ENCODE measurements around the gene GRM7.

The GRM7 gene

GRCh38 chr3:7607676-7608075, 746.8 kb downstream of the GRM7 start:
- H3K36me3 ChIP-seq, result no peaks in the 10 kb centered on the region
- no peak overlapping the region for H3K27ac ChIP-seq
- H3K9me3 ChIP-seq (ENCODE audit: severe bottlenecking), result no peaks in the 10 kb centered on the region
- no peak for DNase-seq
- no peak overlapping the region for H3K4me3 ChIP-seq (ENCODE audit: low read depth, low read length)
- H3K27me3 ChIP-seq (ENCODE audit: insufficient read depth, low read depth, severe bottlenecking), result no peaks in the 10 kb centered on the region
- TF ChIP-seq, protein P1, sequence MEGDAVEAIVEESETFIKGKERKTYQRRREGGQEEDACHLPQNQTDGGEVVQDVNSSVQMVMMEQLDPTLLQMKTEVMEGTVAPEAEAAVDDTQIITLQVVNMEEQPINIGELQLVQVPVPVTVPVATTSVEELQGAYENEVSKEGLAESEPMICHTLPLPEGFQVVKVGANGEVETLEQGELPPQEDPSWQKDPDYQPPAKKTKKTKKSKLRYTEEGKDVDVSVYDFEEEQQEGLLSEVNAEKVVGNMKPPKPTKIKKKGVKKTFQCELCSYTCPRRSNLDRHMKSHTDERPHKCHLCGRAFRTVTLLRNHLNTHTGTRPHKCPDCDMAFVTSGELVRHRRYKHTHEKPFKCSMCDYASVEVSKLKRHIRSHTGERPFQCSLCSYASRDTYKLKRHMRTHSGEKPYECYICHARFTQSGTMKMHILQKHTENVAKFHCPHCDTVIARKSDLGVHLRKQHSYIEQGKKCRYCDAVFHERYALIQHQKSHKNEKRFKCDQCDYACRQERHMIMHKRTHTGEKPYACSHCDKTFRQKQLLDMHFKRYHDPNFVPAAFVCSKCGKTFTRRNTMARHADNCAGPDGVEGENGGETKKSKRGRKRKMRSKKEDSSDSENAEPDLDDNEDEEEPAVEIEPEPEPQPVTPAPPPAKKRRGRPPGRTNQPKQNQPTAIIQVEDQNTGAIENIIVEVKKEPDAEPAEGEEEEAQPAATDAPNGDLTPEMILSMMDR (IDR thresholded peaks at IDR 0.05; ENCODE audit: low read depth, low read length), result no peak

DNA sequence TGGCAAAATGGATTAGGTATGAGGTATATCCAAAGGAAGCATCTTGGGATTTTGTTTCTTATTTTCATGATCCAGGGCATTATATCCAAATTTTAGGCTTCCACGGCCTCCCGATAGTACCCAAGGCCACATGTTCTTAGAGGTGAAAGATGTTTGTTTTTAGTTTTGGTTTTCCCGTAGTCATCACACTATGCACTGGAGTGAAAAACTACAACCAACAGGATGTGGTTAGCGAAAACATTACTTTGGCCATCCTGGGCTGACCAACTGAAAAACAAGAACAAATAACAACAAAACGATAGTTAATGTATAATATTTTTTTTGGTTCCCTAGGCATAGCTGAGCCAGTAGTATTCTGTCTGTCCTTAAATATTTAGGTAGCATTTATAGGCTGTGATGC, 749.7 kb downstream of the GRM7 start:
- Histone ChIP-seq H3K4me3 (ENCODE audit: low read depth, low read length) (no peak overlapping the region), H3K27me3 (ENCODE audit: insufficient read depth, low read depth, severe bottlenecking) (no peaks in the 10 kb centered on the region), H3K27ac (no peak overlapping the region), H3K36me3 (no peaks in the 10 kb centered on the region), H3K9me3 (ENCODE audit: severe bottlenecking) (no peaks in the 10 kb centered on the region)
- no peak for DNase-seq
- TF ChIP-seq, protein P1 (IDR thresholded peaks at IDR 0.05; ENCODE audit: low read depth, low read length), result no peak

DNA sequence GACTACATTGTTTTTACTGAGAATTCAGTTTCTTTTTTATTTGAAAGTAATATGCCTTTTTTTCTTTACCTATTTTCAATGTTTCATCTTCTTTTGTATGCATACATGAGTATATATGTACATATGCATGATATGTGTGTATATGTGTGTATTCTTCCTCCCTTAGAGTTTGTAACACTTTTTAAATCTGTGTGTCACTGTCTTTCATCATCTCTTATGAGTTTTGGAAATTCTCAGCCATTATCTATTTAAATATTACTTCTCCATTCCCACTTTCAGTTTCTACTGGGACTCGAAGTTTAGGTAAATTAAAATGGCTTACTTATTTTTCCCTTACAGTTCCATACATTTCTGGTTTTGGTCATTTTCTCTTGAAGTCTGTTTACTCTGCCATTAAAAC, 754.1 kb downstream of the GRM7 start:
- TF ChIP-seq, protein P1 (IDR thresholded peaks at IDR 0.05; ENCODE audit: low read depth, low read length), result no peak
- no peaks in the 10 kb centered on the region for H3K27me3 ChIP-seq (ENCODE audit: insufficient read depth, low read depth, severe bottlenecking)
- no peaks in the 10 kb centered on the region for H3K9me3 ChIP-seq (ENCODE audit: severe bottlenecking)
- no peaks in the 10 kb centered on the region for H3K36me3 ChIP-seq
- DNase-seq, result no peak
- H3K27ac ChIP-seq, result no peak overlapping the region
- H3K4me3 ChIP-seq (ENCODE audit: low read depth, low read length), result no peak overlapping the region

- DNase-seq, result no peak
- no peak overlapping the region for H3K27ac ChIP-seq
- no peak overlapping the region for H3K4me3 ChIP-seq (ENCODE audit: low read depth, low read length)
- no peaks in the 10 kb centered on the region for H3K36me3 ChIP-seq
- TF ChIP-seq, protein P1 (IDR thresholded peaks at IDR 0.05; ENCODE audit: low read depth, low read length), result no peak
- no peaks in the 10 kb centered on the region for H3K27me3 ChIP-seq (ENCODE audit: insufficient read depth, low read depth, severe bottlenecking)
- no peaks in the 10 kb centered on the region for H3K9me3 ChIP-seq (ENCODE audit: severe bottlenecking)
Measured at GRCh38 chr3:7618606-7619005, 757.7 kb downstream of the GRM7 start.

DNA sequence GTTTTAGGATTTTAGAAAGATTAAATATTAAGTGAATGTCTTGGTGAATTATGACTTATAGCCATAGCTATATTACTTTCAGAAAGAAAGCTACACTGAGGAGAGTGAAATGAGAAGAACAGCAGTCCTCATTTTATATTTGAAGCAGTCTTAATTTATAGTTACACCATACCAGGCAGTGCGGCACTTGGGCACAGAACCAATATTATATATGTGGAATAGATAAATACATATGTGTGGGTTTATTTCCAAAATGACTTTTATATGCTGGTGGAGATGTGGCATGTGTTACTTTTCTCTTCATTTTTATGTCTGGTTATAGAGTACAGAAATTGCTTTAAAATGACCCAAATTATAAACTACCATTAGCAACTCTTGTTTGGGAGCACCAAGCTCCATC, 759.5 kb downstream of the GRM7 start:
- H3K27ac ChIP-seq, result no peak overlapping the region
- DNase-seq, result no peak
- no peaks in the 10 kb centered on the region for H3K9me3 ChIP-seq (ENCODE audit: severe bottlenecking)
- no peaks in the 10 kb centered on the region for H3K36me3 ChIP-seq
- H3K27me3 ChIP-seq (ENCODE audit: insufficient read depth, low read depth, severe bottlenecking), result no peaks in the 10 kb centered on the region
- H3K4me3 ChIP-seq (ENCODE audit: low read depth, low read length), result no peak overlapping the region
- TF ChIP-seq, protein P1 (IDR thresholded peaks at IDR 0.05; ENCODE audit: low read depth, low read length), result no peak

DNA sequence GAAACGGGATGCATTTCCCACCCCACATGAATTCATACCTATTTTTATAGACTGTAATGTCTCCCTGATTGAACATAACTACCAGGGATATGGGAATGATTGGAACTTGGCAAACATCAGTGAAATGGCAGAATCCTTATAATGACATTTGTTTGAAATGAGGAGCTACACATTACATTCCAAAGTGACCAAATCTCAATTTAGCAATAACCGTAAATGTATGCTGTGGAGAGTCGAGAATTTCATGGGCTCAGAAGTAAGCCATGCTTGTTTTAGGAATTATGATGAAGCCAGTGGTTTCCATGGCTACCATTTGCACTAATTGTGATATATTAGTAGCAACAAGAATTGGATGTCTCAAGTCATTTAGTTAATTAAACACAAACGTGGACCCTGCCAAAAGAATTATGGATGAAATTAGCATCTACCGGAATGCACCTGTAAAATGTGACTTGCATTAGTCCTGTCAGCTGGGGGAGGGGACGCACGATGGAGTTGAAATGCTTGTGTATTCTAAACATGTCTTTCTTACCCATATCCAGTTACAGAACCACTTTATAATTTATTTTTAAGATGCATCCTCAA, 760.2 kb downstream of the GRM7 start:
- Histone ChIP-seq H3K9me3 (ENCODE audit: severe bottlenecking) (no peaks in the 10 kb centered on the region), H3K4me3 (ENCODE audit: low read depth, low read length) (no peak overlapping the region), H3K27me3 (ENCODE audit: insufficient read depth, low read depth, severe bottlenecking) (no peaks in the 10 kb centered on the region), H3K27ac (no peak overlapping the region), H3K36me3 (no peaks in the 10 kb centered on the region)
- no peak for DNase-seq
- TF ChIP-seq, protein P1 (IDR thresholded peaks at IDR 0.05; ENCODE audit: low read depth, low read length), result no peak
